ENCODE measurements around the gene LRRTM4. TPM values are rescaled to one million over a fixed set of nuclear protein-coding genes. Genes with fewer than 3 reads are reported as not detected.

Gene LRRTM4
- polyA plus RNA-seq, 1 donor, result 0.89 TPM

- no peak for DNase-seq
Observed at GRCh38 chr2:76980067-76980787, 541.9 kb downstream of the LRRTM4 start.

- DNase-seq, result no peak
Observed at GRCh38 chr2:76977846-76978727, 544.1 kb downstream of the LRRTM4 start.

GRCh38 chr2:76975752-76976151 lies 546.4 kb downstream of the LRRTM4 start:
- no peak for DNase-seq

GRCh38 chr2:76973610-76974009 lies 548.6 kb downstream of the LRRTM4 start:
- no peak for DNase-seq

GRCh38 chr2:76965772-76966171 lies 556.4 kb downstream of the LRRTM4 start:
- no peak for DNase-seq

GRCh38 chr2:76958749-76959148 lies 563.4 kb downstream of the LRRTM4 start:
- DNase-seq, result peak; percentile 15

GRCh38 chr2:76953733-76954347 lies 568.3 kb downstream of the LRRTM4 start:
- DNase-seq, result peak; percentile 10

GRCh38 chr2:76946631-76947145 lies 575.5 kb downstream of the LRRTM4 start:
- no peak for DNase-seq

- DNase-seq, result no peak
Observed at GRCh38 chr2:76940559-76940958, 581.6 kb downstream of the LRRTM4 start.

GRCh38 chr2:76938153-76938552 lies 584.0 kb downstream of the LRRTM4 start:
- DNase-seq, result no peak

- DNase-seq, result no peak
Observed at GRCh38 chr2:76932550-76932949, 589.6 kb downstream of the LRRTM4 start.

GRCh38 chr2:76930056-76930744 lies 592.0 kb downstream of the LRRTM4 start:
- DNase-seq, result no peak

- DNase-seq, result no peak
Observed at GRCh38 chr2:76928026-76928425, 594.1 kb downstream of the LRRTM4 start.

GRCh38 chr2:76921006-76921405 lies 601.2 kb downstream of the LRRTM4 start:
- no peak for DNase-seq

- no peak for DNase-seq
Observed at GRCh38 chr2:76895469-76895868, 626.7 kb downstream of the LRRTM4 start.

GRCh38 chr2:76870581-76870980 lies 651.6 kb downstream of the LRRTM4 start:
- no peak for DNase-seq

- DNase-seq, result no peak
Observed at GRCh38 chr2:76870011-76870410, 652.2 kb downstream of the LRRTM4 start.

- DNase-seq, result peak; percentile 4
Observed at GRCh38 chr2:76867854-76868253, 654.3 kb downstream of the LRRTM4 start.

GRCh38 chr2:76866464-76866863 lies 655.7 kb downstream of the LRRTM4 start:
- no peak for DNase-seq

GRCh38 chr2:76862901-76863300 lies 659.3 kb downstream of the LRRTM4 start:
- no peak for DNase-seq

GRCh38 chr2:76861708-76862107 lies 660.5 kb downstream of the LRRTM4 start:
- no peak for DNase-seq

GRCh38 chr2:76851000-76851399 lies 671.2 kb downstream of the LRRTM4 start:
- no peak for DNase-seq

- no peak for DNase-seq
Observed at GRCh38 chr2:76849086-76849485, 673.1 kb downstream of the LRRTM4 start.
